OCI-LY7 (cell line): Measurements from ENCODE around the gene CCRL2. TPM values are rescaled to one million over a fixed set of nuclear protein-coding genes. Genes with fewer than 3 reads are reported as not detected.
A peak's percentile ranks its signal among the peaks of the same experiment; 100 is the strongest.
"Not testable (repeated sequence)": the region's sequence is repeated elsewhere in the genome, so short reads cannot be mapped to it uniquely, and the experiment has no call there.

Experiments used
- BruUV-seq: library from RNA; stranded (reverse); fragments of 400-500 nt; replicated peaks from 2 replicates; lab custom pipeline; 2021; lab: Mats Ljungman, UMichigan
- CTCF ChIA-PET: fragments of 300-600 bp; sonication (Branson Sonifier 250); formaldehyde crosslinking; loops from one replicate; lab custom pipeline; 2022; ENCODE audit warnings: antibody characterized with exemption; ENCODE audit not compliant: unreplicated experiment; lab: Charles Lee
- POLR2A ChIA-PET: fragments of 300-600 bp; sonication (Branson Sonifier 250); formaldehyde crosslinking; loops from one replicate; lab custom pipeline; 2022; ENCODE audit warnings: antibody characterized with exemption; lab: Charles Lee
- DNase-seq: peaks from one replicate; pipeline ENCODE4 v3.0.0-alpha.2; 2015; ENCODE audit warnings: low spot score
- H2AFZ ChIP-seq: fragments of 200-600 bp; sonication (generic), shearing (Covaris generic); 2 replicates; pipeline ENCODE4 v1.6.1; 2014; ENCODE audit warnings: mild to moderate bottlenecking, antibody characterized with exemption, low read length, moderate library complexity
- H3K27ac ChIP-seq: fragments of 200-600 bp; sonication (generic); 2 replicates; pipeline ENCODE4 v1.5.1; 2014; ENCODE audit warnings: mixed run types, low read depth, mild to moderate bottlenecking, moderate library complexity, low read length, inconsistent platforms; ENCODE audit not compliant: poor library complexity, severe bottlenecking
- H3K36me3 ChIP-seq: fragments of 200-600 bp; sonication (generic); 2 replicates; pipeline ENCODE4 v1.6.1; 2014; ENCODE audit warnings: mild to moderate bottlenecking, antibody characterized with exemption, low read length, moderate library complexity, mixed read lengths; ENCODE audit not compliant: insufficient read depth
- H3K4me1 ChIP-seq: fragments of 200-600 bp; sonication (generic); 2 replicates; pipeline ENCODE4 v1.5.1; 2014; ENCODE audit warnings: mild to moderate bottlenecking, low read length; ENCODE audit not compliant: insufficient read depth, poor library complexity, severe bottlenecking
- H3K4me2 ChIP-seq: fragments of 200-600 bp; sonication (generic); 2 replicates; pipeline ENCODE4 v1.6.1; 2014; ENCODE audit warnings: mild to moderate bottlenecking, low read length
- H3K4me3 ChIP-seq: fragments of 200-600 bp; sonication (generic); 2 replicates; pipeline ENCODE4 v1.5.1; 2014; ENCODE audit warnings: mild to moderate bottlenecking, low read depth, low read length; ENCODE audit not compliant: poor library complexity, severe bottlenecking
- H3K79me2 ChIP-seq: fragments of 200-600 bp; sonication (generic); 2 replicates; pipeline ENCODE4 v1.6.1; 2016; ENCODE audit warnings: low read depth, mild to moderate bottlenecking, low read length, moderate library complexity, mixed read lengths; ENCODE audit not compliant: insufficient read depth
- H3K9me2 ChIP-seq: fragments of 200-600 bp; sonication (generic); 2 replicates; pipeline ENCODE4 v1.6.1; 2016; ENCODE audit warnings: mild to moderate bottlenecking, low read length, mixed read lengths; ENCODE audit not compliant: insufficient read depth
- H3K9me3 ChIP-seq: fragments of 200-600 bp; sonication (generic); 2 replicates; pipeline ENCODE4 v1.6.1; 2014; ENCODE audit warnings: mild to moderate bottlenecking, mixed run types, low read length, mixed read lengths
- H4K20me1 ChIP-seq: fragments of 200-600 bp; sonication (generic); 2 replicates; pipeline ENCODE4 v1.6.1; 2014; ENCODE audit warnings: mild to moderate bottlenecking, antibody characterized with exemption, low read length, moderate library complexity, mixed read lengths; ENCODE audit not compliant: insufficient read depth
- CTCF ChIP-seq: fragments of 200-600 bp; sonication (generic); conservative IDR thresholded peaks from 2 replicates; pipeline ENCODE4 v1.5.1; 2014; ENCODE audit warnings: mild to moderate bottlenecking, antibody characterized with exemption, low read length, moderate library complexity, mixed read lengths
- EZH2phosphoT487 ChIP-seq: fragments of 200-600 bp; sonication (generic); IDR thresholded peaks from 2 replicates; pipeline ENCODE4 v1.6.1; 2018; ENCODE audit warnings: low read depth, borderline replicate concordance, mild to moderate bottlenecking, mixed run types, antibody characterized with exemption, low read length, moderate library complexity, mixed read lengths
- intact Hi-C: fragments of 100-400 bp; cut with micrococcal nuclease; formaldehyde crosslinking; loops from one replicate; pipeline ENCODE4 v1.10.0; 2022; ENCODE audit not compliant: unreplicated experiment
- total RNA-seq, 2 experiments: library from RNA; depleted of rRNA in 1 of 2; stranded (reverse); fragments of >200 nt in 1 of 2; shearing (Covaris generic) in 1 of 2; gene quantifications; 2 replicates each; pipeline ENCODE4 v1.2.3, GENCODE V29; 2014 to 2022

Gene CCRL2
- total RNA-seq, 2 experiments from 2014 or later = 0.41 to 2.2 TPM

DNA sequence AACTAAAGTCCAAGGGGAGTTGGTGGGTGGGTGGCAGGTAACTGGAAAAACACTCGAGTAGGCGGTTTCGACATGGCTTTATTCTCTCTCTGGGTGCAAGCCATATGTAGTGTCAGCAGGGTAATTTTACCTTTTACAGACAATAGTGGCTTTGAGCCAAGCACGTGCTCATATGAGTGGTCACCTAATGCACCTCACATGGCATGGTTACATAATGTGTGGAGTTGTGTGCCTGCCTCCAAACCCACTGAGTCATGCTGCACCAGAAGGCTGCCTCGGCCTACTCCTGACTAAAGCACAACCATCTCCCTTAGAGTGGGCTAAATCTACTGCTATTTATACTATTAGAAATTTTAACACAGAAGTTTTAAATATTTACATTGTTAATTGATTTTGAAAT lies 16.5 kb downstream of the CCRL2 start:
- Histone ChIP-seq H3K27ac (no peak overlapping the region), H3K4me3 (no peak overlapping the region), H3K9me3 (no peaks in the 10 kb centered on the region), H3K9me2 (no peaks in the 10 kb centered on the region), H4K20me1 (no peaks in the 10 kb centered on the region), H3K4me1 (no peaks in the 10 kb centered on the region), H3K79me2 (no peaks in the 10 kb centered on the region), H2AFZ (no peak overlapping the region), H3K36me3 (no peaks in the 10 kb centered on the region), H3K4me2 (no peak overlapping the region)
- ChIA-PET POLR2A (no interaction called here), CTCF (no interaction called here)
- DNase-seq = no peak
- no peak for TF ChIP-seq EZH2phosphoT487
- BruUV-seq = no TSS peak
- intact Hi-C loops = no loop called here

DNA sequence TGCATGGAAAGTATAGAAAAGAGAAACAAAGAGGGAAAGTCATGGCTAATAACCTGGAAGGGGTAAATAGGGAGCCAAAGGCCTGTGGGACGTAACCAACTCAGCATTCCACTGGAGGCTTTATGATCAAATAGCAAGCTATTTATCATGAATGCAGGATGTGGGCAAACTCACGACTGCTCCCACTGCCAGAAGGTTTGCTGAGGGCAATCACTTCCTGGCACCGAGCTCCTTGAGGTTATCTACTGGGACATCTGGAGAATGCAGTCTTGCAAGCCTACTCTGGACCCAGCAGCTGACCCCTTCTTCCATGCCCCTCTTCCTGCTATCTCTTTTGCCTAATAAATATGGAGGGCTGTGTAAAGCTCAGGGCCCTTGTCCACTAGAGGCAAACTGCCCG lies 19.4 kb downstream of the CCRL2 start:
- H2AFZ ChIP-seq, H3K9me2 ChIP-seq, H3K27ac ChIP-seq, H3K79me2 ChIP-seq, H3K4me3 ChIP-seq, H3K4me2 ChIP-seq, DNase-seq, H4K20me1 ChIP-seq, H3K9me3 ChIP-seq, H3K4me1 ChIP-seq, CTCF ChIA-PET, H3K36me3 ChIP-seq, intact Hi-C loops, BruUV-seq: not testable (repeated sequence)
- POLR2A ChIA-PET = interaction anchor here (0.7 to 1.2 kb wide), 2 partner anchors 8 to 51 kb away, joined by 3 read pairs; no protein-coding TSS in a partner anchor

DNA sequence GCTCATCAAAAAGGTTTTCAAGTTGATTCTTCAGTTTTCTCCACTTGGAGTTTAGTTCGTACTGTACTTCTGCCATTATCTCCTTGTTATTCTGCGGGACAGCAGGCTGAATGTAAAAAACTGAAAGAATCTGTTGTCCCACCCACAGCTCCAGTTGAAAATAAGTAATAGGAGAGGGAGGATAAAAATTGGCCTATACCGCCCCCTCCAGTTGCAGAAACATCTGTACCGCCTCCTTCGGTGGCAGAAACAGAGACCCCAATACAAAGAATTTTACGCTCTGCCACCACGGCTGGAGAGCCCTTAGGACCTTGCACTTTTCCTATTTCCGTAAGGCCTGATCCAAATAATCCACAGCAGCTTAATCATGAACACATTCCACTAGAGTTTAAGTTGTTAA lies 20.3 kb downstream of the CCRL2 start:
- CTCF ChIA-PET, H3K9me2 ChIP-seq, H2AFZ ChIP-seq, H3K9me3 ChIP-seq, H3K4me2 ChIP-seq, H3K4me3 ChIP-seq, DNase-seq, H4K20me1 ChIP-seq, H3K27ac ChIP-seq, POLR2A ChIA-PET, BruUV-seq, H3K79me2 ChIP-seq, H3K4me1 ChIP-seq, intact Hi-C loops, H3K36me3 ChIP-seq: not testable (repeated sequence)
- peak; percentile 45; the same call in 1 of the 2 replicates for TF ChIP-seq CTCF
